ENCODE data around the gene GAGE12J. TPM values are rescaled to one million over a fixed set of nuclear protein-coding genes. Genes with fewer than 3 reads are reported as not detected.
"Not testable (repeated sequence)": the region's sequence is repeated elsewhere in the genome, so short reads cannot be mapped to it uniquely, and the experiment has no call there.

Gene GAGE12J
- total and polyA plus RNA-seq, 4 donors, result not detected

GRCh38 chrX:49300703-49301102, 21.1 kb upstream of the GAGE12J start:
- H3K27me3 ChIP-seq (ENCODE audit: control insufficient read depth in 4 of 4, insufficient read depth in 4 of 4, low read length in 3 of 4), result no peaks in the 10 kb centered on the region
- DNase-seq (ENCODE audit: low spot score), result no peak
- 88% methylated on average over 1 of the region's 1 CpG for WGBS
- TF ChIP-seq FOXA2 (IDR thresholded peaks at IDR 0.05), result no peak
- TF ChIP-seq RXRA (IDR thresholded peaks at IDR 0.05), result no peak
- no peak for TF ChIP-seq TAF1 (conservative IDR thresholded peaks at IDR 0.05)
- no peak for TF ChIP-seq NR2F2 (IDR thresholded peaks at IDR 0.05)
- no peak for TF ChIP-seq HNF4A (conservative IDR thresholded peaks at IDR 0.05)
- TF ChIP-seq CTCF (IDR thresholded peaks at IDR 0.05; ENCODE audit: low read depth, low read length, missing input control), result no peak
- no peak for TF ChIP-seq RAD21 (IDR thresholded peaks at IDR 0.05)
- no peak for TF ChIP-seq GABPA (IDR thresholded peaks at IDR 0.05 in 1 of 2, conservative IDR thresholded peaks at IDR 0.05 in 1 of 2)
- TF ChIP-seq MAX (IDR thresholded peaks at IDR 0.05), result no peak
- no peak for TF ChIP-seq ATF3 (IDR thresholded peaks at IDR 0.05)
- TF ChIP-seq SP1 (IDR thresholded peaks at IDR 0.05), result no peak
- TF ChIP-seq ZBTB33 (IDR thresholded peaks at IDR 0.05), result no peak
- TF ChIP-seq HNF4G (IDR thresholded peaks at IDR 0.05), result no peak
- no peaks in the 10 kb centered on the region for H3K4me1 ChIP-seq (ENCODE audit: control insufficient read depth in 4 of 4, insufficient read depth in 4 of 4, low read length in 3 of 4)
- H3K9me3 ChIP-seq (ENCODE audit: control insufficient read depth in 4 of 4, low read length in 3 of 4), result no peaks in the 10 kb centered on the region
- no peaks in the 10 kb centered on the region for H3K36me3 ChIP-seq (ENCODE audit: control insufficient read depth in 4 of 4, insufficient read depth in 3 of 4, low read depth in 1 of 4, low read length in 3 of 4)
- H3K9ac ChIP-seq (ENCODE audit: low read depth in 1 of 2, low read length in 2 of 2), result no peak overlapping the region
- H3K4me3 ChIP-seq (ENCODE audit: low read depth in 1 of 3, low read length in 3 of 3), result no peak overlapping the region
- no peak overlapping the region for H3K27ac ChIP-seq (ENCODE audit: low read depth in 1 of 2, low read length in 2 of 2)

GRCh38 chrX:49303346-49303745, 18.5 kb upstream of the GAGE12J start, which contains the start of gene GAGE10:
GAGE10 (plus strand) TSS chrX:49303646; CDS start chrX:49304860, 1,214 bp downstream.
- Histone ChIP-seq H3K4me3 (ENCODE audit: low read depth in 1 of 3, low read length in 3 of 3) (no peak within 1 kb of the TSS), H3K9me3 (ENCODE audit: control insufficient read depth in 4 of 4, low read length in 3 of 4) (no peaks in the 10 kb centered on the region), H3K9ac (ENCODE audit: low read depth in 1 of 2, low read length in 2 of 2) (no peak within 1 kb of the TSS), H3K27me3 (ENCODE audit: control insufficient read depth in 4 of 4, insufficient read depth in 4 of 4, low read length in 3 of 4) (no peaks in the 10 kb centered on the region), H3K27ac (ENCODE audit: low read depth in 1 of 2, low read length in 2 of 2) (no peak within 1 kb of the TSS), H3K36me3 (ENCODE audit: control insufficient read depth in 4 of 4, insufficient read depth in 3 of 4, low read depth in 1 of 4, low read length in 3 of 4) (no peaks in the 10 kb centered on the region), H3K4me1 (ENCODE audit: control insufficient read depth in 4 of 4, insufficient read depth in 4 of 4, low read length in 3 of 4) (no peaks in the 10 kb centered on the region)
- no peak for DNase-seq (ENCODE audit: low spot score)
- TF ChIP-seq RAD21 (IDR thresholded peaks at IDR 0.05), result no peak
- no peak for TF ChIP-seq REST (IDR thresholded peaks at IDR 0.05)
- TF ChIP-seq SP1 (IDR thresholded peaks at IDR 0.05), result no peak
- TF ChIP-seq FOXA1 (IDR thresholded peaks at IDR 0.05), result no peak
- 89% methylated on average over 15 of the region's 15 CpGs for WGBS

- not testable (repeated sequence) for H3K36me3 ChIP-seq (ENCODE audit: control insufficient read depth in 4 of 4, insufficient read depth in 3 of 4, low read depth in 1 of 4, low read length in 3 of 4); H3K9ac ChIP-seq (ENCODE audit: low read depth in 1 of 2, low read length in 2 of 2); H3K9me3 ChIP-seq (ENCODE audit: control insufficient read depth in 4 of 4, low read length in 3 of 4); H3K27me3 ChIP-seq (ENCODE audit: control insufficient read depth in 4 of 4, insufficient read depth in 4 of 4, low read length in 3 of 4); H3K4me3 ChIP-seq (ENCODE audit: low read depth in 1 of 3, low read length in 3 of 3); H3K27ac ChIP-seq (ENCODE audit: low read depth in 1 of 2, low read length in 2 of 2); DNase-seq (ENCODE audit: low spot score)
- 80% methylated on average over 2 of the region's 2 CpGs for WGBS
- H3K4me1 ChIP-seq (ENCODE audit: control insufficient read depth in 4 of 4, insufficient read depth in 4 of 4, low read length in 3 of 4), result peaks cover 0 to 12% (median 7%) of the 10 kb centered on the region in 4 donors
These were observed 14.1 kb upstream of the GAGE12J start for GRCh38 chrX:49307775-49308174.

All from liver (tissue), 9 donors.